K562 treated with DMSO at 1 percent for 48 hours (cell line): ENCODE data around the gene GUCY2F. TPM values are rescaled to one million over a fixed set of nuclear protein-coding genes. Genes with fewer than 3 reads are reported as not detected.

ENCODE experiments used
- total RNA-seq: library from RNA; unstranded; fragments of 300-600 nt; gene quantifications from 2 replicates; pipeline ENCODE4 v1.2.3, GENCODE V29; 2022; ENCODE audit warnings: low replicate concordance; ENCODE audit errors: extremely low read depth

The GUCY2F gene
- not detected in 2 replicates for total RNA-seq

DNA sequence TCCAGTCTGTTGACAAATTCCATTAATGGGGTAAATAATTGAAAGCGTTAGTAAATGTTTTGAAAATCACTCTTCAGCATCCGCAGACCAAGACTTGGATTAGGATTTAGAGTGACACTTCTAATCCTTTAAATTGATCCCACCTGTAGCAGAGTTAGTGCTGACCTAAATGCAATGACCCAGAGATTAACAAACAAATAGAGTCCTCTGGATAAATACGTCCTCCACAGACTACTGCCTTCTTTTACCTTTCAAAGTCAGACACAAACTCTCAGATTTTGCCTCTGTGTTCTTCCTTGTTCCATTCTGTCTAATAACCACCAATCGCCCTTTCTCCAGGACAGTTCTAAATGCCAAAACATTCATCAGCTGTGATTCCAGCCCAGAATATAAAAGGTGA is at the start of gene GUCY2F:
GUCY2F (minus strand) TSS at position 101 of the 400 bp plus-strand sequence. CDS start 6,150 bp downstream, outside the sequence.

Other genes with a start within 250 kb of the GUCY2F start
- not detected in 2 replicates for gene NXT2, start 54.8 kb upstream of the GUCY2F start, total RNA-seq
- not detected in 2 replicates for gene KCNE5, start 143.1 kb upstream of the GUCY2F start, total RNA-seq